HFFc6 (cell line): ENCODE results near the gene ACAA2. TPM values are rescaled to one million over a fixed set of nuclear protein-coding genes. Genes with fewer than 3 reads are reported as not detected.
"Not testable (repeated sequence)": the region's sequence is repeated elsewhere in the genome, so short reads cannot be mapped to it uniquely, and the experiment has no call there.

Experiments
- DNase-seq: peaks from one replicate; pipeline ENCODE4 v3.0.0-alpha.2; 2018
- H3K27ac Mint-ChIP-seq: 2 replicates; pipeline ENCODE4 v1.8.0; 2020; ENCODE audit warnings: mild to moderate bottlenecking, mixed read lengths
- H3K27me3 Mint-ChIP-seq: 2 replicates; pipeline ENCODE4 v1.8.0; 2021; ENCODE audit warnings: mild to moderate bottlenecking, moderate library complexity, mixed read lengths; ENCODE audit not compliant: insufficient read depth
- H3K36me3 Mint-ChIP-seq: 2 replicates; pipeline ENCODE4 v1.8.0; 2021; ENCODE audit warnings: low read depth, mixed read lengths
- H3K4me1 Mint-ChIP-seq: 2 replicates; pipeline ENCODE4 v1.8.0; 2020; ENCODE audit warnings: low read depth, mixed read lengths
- H3K4me3 Mint-ChIP-seq: 2 replicates; pipeline ENCODE4 v1.8.0; 2020; ENCODE audit warnings: mild to moderate bottlenecking, moderate library complexity, mixed read lengths
- H3K9me3 Mint-ChIP-seq: 2 replicates; pipeline ENCODE4 v1.8.0; 2020; ENCODE audit warnings: mild to moderate bottlenecking, mixed read lengths
- total RNA-seq, 6 experiments: library from RNA; stranded (reverse); fragmentation: NEBNext Ultra II Directional; extraction: Animal tissue kit (Norgen Biotek cat#: 25700); gene quantifications; 2 replicates in 1 of 6; 3 replicates in 5 of 6; pipeline ENCODE4 v1.2.3, GENCODE V29; 2021
- TF ChIP-seq, protein P1 (sequence below): fragments of 200-600 bp; sonication (generic); IDR thresholded peaks from 2 replicates; pipeline ENCODE4 v1.5.0; 2021; ENCODE audit warnings: antibody characterized with exemption, mild to moderate bottlenecking

The ACAA2 gene
- total RNA-seq, 6 experiments from 2014 or later = 6.3 to 23.3 (median 7.1) TPM

DNA sequence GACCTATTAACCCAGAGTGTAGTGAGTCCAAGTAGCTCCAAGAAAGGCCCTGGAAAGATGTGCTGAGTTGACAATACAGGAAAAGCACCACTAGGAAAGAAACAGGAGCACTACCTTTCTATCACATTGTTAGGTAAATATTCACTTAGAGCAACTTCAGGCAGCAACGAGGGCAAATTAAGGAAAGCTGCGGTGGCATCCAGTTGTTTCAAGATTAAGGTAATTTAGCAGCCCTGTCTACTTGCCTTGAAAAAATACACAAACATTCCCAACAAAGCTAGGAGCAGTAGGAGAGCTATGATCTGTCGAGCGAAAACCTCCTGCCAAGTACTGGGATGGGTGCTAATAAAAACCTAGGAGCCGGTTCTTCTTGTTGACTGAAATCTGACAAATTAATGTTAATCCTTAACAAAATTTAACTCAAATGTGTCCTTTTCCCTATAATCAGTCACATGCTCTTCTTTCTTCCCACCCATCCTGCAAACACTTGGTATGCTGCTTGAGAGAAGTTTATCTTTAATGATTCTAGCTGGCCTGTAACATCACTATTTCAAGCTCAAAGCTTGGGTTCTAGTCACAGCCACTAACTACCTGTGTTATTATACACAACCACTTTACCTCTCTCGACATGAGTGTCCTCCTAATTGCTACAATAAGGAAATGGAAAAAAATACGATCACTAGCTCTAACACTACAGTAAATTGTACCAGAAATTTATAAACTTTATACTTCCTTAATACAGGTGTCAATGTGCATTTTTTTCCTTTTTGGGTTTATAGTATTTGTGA, 2.0 kb downstream of the ACAA2 start:
- Mint-ChIP-seq H3K9me3 (peaks cover 23% of the 10 kb centered on the region), H3K27ac (no peak overlapping the region), H3K4me1 (peaks cover 12% of the 10 kb centered on the region; the same call in 1 of the 2 replicates), H3K4me3 (no peak overlapping the region), H3K36me3 (peaks cover 23% of the 10 kb centered on the region), H3K27me3 (no peaks in the 10 kb centered on the region; the same call in none of the 2 replicates)
- DNase-seq = no peak
- TF ChIP-seq, protein P1, sequence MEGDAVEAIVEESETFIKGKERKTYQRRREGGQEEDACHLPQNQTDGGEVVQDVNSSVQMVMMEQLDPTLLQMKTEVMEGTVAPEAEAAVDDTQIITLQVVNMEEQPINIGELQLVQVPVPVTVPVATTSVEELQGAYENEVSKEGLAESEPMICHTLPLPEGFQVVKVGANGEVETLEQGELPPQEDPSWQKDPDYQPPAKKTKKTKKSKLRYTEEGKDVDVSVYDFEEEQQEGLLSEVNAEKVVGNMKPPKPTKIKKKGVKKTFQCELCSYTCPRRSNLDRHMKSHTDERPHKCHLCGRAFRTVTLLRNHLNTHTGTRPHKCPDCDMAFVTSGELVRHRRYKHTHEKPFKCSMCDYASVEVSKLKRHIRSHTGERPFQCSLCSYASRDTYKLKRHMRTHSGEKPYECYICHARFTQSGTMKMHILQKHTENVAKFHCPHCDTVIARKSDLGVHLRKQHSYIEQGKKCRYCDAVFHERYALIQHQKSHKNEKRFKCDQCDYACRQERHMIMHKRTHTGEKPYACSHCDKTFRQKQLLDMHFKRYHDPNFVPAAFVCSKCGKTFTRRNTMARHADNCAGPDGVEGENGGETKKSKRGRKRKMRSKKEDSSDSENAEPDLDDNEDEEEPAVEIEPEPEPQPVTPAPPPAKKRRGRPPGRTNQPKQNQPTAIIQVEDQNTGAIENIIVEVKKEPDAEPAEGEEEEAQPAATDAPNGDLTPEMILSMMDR = no peak

GRCh38 chr18:49808553-49809191, 4.7 kb downstream of the ACAA2 start:
- H3K36me3 Mint-ChIP-seq = peaks cover 23% of the 10 kb centered on the region
- H3K9me3 Mint-ChIP-seq = peaks cover 23% of the 10 kb centered on the region
- not testable (repeated sequence) for H3K27me3 Mint-ChIP-seq, H3K4me3 Mint-ChIP-seq, H3K4me1 Mint-ChIP-seq, H3K27ac Mint-ChIP-seq, DNase-seq

DNA sequence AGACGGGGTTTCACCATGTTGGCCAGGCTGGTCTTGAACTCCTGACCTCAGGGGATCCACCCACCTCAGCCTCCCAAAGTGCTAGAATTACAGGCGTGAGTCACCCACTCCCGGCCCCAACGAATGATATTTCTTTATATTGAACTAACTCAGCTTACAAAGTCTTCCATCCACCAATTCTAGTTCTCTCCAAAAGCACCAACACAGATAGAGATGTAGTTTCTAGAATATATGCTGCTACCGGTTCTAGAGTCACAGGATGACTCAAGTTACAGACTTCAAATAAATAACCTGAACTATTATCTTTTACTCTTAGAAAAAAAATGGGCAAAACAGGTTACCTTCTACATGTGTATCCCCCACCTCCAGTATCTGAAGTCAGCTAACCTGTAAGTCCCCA, 9.2 kb downstream of the ACAA2 start:
- no peak for DNase-seq
- no peak overlapping the region for H3K4me3 Mint-ChIP-seq
- TF ChIP-seq, protein P1 = no peak
- H3K27me3 Mint-ChIP-seq = no peaks in the 10 kb centered on the region; the same call in 1 of the 2 replicates
- no peak overlapping the region for H3K27ac Mint-ChIP-seq
- H3K9me3 Mint-ChIP-seq = peaks cover 14% of the 10 kb centered on the region
- no peaks in the 10 kb centered on the region for H3K4me1 Mint-ChIP-seq
- peaks cover 11% of the 10 kb centered on the region; the same call in 1 of the 2 replicates for H3K36me3 Mint-ChIP-seq

DNA sequence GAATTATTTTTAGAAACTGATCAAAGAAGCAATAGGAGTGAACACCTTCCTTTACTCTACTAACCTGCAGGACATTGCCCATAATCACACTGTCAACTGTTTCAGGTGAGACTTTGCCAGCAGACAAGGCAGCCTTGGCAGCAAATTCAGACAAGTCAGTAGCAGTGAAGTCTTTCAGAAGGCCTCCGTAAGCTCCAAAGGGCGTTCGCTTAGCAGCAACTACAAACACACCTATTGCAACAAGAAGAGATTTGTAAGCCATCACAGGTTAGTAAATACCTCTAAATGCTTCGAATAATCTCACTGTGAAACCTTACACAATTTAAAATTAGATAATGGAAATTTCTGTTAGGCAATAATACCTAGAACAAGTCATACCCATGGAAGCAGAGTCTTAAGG, 10.7 kb downstream of the ACAA2 start:
- Mint-ChIP-seq H3K27me3 (no peaks in the 10 kb centered on the region; the same call in 1 of the 2 replicates), H3K9me3 (no peaks in the 10 kb centered on the region), H3K4me1 (no peaks in the 10 kb centered on the region), H3K27ac (no peak overlapping the region), H3K4me3 (no peak overlapping the region), H3K36me3 (no peaks in the 10 kb centered on the region; the same call in 1 of the 2 replicates)
- DNase-seq = no peak
- TF ChIP-seq, protein P1 = no peak

GRCh38 chr18:49800491-49800890, 12.8 kb downstream of the ACAA2 start:
- DNase-seq, H3K27ac Mint-ChIP-seq, H3K27me3 Mint-ChIP-seq, H3K36me3 Mint-ChIP-seq, H3K4me3 Mint-ChIP-seq, H3K4me1 Mint-ChIP-seq, H3K9me3 Mint-ChIP-seq: not testable (repeated sequence)

- H3K27me3 Mint-ChIP-seq, H3K4me3 Mint-ChIP-seq: not testable (repeated sequence)
These were observed 13.5 kb downstream of the ACAA2 start for GRCh38 chr18:49799806-49800205.

GRCh38 chr18:49798001-49798400, 15.3 kb downstream of the ACAA2 start:
- Mint-ChIP-seq H3K9me3 (no peaks in the 10 kb centered on the region), H3K4me1 (peaks cover 8% of the 10 kb centered on the region), H3K27me3 (no peaks in the 10 kb centered on the region), H3K4me3 (no peak overlapping the region), H3K27ac (no peak overlapping the region), H3K36me3 (no peaks in the 10 kb centered on the region)
- DNase-seq = no peak
- TF ChIP-seq, protein P1 = no peak

More at GRCh38 chr18:49799806-49800205, 13.5 kb downstream of the ACAA2 start:
- not testable (repeated sequence) for H3K27ac Mint-ChIP-seq, DNase-seq, H3K4me1 Mint-ChIP-seq, H3K9me3 Mint-ChIP-seq, H3K36me3 Mint-ChIP-seq
